Bone marrow (tissue), 2 donors: Measurements from ENCODE around the gene TMCC1.
"Not testable (repeated sequence)": the region's sequence is repeated elsewhere in the genome, so short reads cannot be mapped to it uniquely, and the experiment has no call there.

Experiments
- DNase-seq, 2 donors: peaks; one replicate each; lab custom pipeline; 2025; lab: John Stamatoyannopoulos, UW

TMCC1 gene

DNA sequence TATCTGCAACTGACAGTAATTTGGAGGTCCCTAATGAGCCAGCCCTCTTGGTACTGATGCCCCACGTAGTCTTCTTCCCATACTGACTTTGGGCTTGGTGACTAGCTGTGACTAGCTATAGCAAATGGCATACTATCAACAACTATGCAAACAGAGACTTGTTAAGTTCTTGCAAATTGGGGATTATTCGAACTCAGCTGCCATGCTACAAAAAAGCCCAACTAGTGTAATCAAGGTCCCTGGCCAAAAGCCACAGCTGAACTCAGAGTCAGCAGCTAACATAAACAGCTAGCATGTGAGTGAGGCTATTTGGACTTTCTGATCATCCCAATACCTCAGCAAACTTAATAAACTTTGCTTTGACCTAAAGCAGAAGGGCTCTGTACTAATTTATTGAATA lies 165.8 kb downstream of the TMCC1 start:
- DNase-seq, result no peak

GRCh38 chr3:129723558-129724324 lies 169.8 kb downstream of the TMCC1 start:
- no peak for DNase-seq

DNA sequence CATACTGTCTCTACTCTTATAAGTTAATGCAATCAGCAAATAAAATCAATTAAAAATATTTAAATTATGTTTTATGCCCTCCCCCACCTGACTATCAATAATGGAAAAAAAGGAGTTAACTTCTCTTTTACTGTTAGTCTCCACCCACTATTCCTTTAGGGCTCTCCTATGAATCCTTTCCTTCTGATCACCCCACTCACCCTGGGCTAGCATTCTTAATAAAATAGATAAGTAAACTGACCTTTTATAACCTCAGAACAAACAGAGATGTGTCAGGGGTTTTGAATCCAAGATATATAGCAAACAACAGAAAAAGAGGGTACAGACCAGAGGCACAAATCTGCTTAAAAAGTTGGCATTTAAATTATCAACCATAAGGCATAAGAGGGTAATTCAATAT lies 171.0 kb downstream of the TMCC1 start:
- no peak for DNase-seq

DNA sequence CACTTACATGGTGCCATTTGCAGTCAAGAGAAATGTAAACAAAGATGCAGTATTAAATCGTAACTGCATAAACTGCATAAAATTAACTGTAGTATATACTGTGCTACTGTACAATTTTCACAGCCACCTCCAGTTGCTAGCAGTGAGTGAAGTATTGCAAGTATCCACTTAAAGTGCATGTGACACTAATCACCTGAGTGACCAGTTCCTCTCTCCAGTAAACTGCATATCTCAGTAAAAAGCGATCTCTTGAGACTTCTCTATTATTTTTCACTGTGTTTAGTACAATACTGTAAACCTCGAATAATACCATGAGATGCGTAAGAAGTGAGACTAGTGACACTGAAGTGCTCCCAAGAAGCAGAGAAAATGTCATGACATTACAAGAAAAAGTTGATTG lies 175.3 kb downstream of the TMCC1 start:
- no peak for DNase-seq

DNA sequence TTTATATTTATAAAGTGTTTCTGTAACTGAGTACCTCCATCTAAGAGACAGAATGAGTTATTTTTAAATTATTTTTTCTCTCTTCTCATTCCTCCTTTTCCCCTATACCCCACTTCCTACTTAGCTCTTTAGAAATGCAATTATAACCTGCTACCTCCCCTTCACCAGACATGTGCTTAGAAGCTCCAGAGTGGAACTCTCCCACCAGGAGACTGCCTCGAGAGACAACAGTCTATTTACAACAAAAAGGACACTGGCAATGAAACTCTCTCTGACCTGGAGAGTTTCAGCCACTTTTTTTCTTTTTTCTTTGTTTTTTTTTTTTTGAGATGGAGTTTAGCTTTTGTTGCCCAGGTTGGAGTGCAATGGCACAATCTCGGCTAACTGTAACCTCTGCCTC lies 177.7 kb downstream of the TMCC1 start:
- no peak for DNase-seq

DNA sequence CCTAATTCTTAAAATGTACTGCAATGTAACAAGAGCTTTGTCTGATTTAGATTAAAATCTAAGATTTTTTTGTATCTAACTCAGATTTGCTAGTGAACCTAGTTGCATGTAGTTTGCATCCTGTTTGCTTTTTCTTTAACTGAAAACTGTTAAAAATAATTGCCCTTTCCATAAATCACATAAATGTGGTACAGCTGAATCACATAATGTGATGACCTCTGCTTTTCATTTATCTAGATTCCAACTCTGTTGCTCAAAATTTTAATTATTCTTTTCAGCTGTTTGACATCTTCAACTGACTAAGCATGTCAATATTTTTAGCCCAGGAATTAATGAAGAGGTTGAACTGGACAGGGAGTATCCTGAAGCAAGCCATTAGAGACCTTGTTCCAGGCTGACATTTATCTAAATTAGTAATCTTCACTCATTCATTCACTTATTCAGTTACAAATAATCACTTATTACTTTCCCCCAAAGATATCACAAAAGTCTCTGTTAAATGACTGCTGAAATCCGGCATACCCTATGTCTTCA lies 185.1 kb downstream of the TMCC1 start:
- no peak for DNase-seq

DNA sequence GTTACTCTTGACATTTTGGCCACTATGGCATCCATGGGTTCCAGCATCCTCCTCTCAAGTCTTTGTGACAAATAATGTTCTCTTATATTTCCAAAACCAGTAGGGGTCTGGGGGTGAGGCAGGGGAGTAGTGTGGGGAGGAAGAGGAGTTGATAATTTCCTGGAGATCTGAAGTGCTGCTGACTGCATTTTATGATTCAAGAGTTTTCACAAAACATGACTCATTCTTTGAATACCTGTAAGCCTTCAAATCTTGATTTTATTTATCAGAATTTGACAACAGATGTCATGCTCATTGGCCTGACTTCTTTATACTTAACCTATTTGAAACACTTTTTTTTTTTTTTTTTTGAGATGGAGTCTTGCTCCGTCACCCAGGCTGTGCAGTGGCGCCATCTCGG lies 188.2 kb downstream of the TMCC1 start:
- no peak for DNase-seq

DNA sequence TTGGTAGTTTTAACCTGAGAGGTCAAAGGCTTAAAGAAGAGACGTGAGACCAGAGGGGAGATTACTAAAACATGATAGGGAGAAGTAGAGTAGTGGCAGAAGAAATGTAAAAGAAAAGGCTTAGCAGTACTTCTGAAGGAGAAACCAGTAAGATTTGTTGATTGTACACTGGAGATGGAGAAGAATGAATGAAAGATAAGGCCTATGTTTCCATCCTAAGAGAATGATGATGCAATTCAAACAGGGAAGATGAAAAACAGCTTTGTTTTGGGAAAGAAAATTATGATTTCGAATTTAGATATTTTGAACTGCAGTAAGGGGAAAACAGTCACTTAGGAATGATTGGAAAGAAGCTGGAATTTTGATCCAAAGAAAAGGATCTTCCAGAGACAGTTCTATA lies 189.6 kb downstream of the TMCC1 start:
- DNase-seq, result no peak

GRCh38 chr3:129702934-129703712 lies 190.4 kb downstream of the TMCC1 start:
- DNase-seq, result no peak

DNA sequence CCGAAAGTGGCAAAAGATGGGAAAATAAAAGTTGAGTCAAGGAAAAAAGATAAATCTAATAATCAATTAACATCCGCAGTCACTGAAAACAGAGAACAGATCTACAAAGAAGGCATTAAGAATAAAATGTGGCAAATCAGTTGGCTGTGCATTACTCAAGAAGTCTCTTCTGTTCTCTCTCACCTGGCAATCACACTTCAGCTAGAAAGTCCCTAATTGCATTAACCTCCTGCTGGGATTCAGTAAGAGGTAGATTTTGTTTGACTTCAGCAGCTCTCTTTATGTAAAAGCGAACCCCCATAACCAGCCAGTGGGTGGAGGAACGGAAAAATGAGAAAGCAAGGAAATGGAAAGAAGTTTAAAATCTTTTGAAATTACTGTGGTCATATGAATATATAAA lies 192.3 kb downstream of the TMCC1 start:
- DNase-seq, result no peak

DNA sequence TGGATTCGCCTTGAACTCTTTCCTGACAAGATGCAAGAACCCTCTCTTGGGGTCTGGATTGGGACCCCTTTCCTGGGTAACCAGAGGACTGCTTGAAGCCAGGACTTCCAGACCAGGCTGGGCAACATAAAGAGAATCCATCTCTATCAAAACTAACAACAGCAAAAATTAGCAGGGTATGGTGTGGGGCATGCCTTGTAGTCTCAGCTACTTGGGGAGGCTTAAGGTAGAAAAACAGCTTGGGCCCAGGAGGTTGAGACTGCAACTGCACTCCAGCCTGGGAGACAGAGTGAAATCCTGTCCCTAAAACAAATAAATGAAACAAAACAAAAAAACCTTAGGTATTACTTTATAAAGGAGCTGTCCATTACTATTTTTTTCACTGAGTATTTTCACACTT lies 193.9 kb downstream of the TMCC1 start:
- no peak for DNase-seq

- no peak for DNase-seq
Observed at GRCh38 chr3:129699199-129699598, 194.3 kb downstream of the TMCC1 start.

- no peak for DNase-seq
Observed at GRCh38 chr3:129697229-129697969, 196.1 kb downstream of the TMCC1 start.

GRCh38 chr3:129696430-129696829 lies 197.1 kb downstream of the TMCC1 start:
- DNase-seq, result not testable (repeated sequence)

DNA sequence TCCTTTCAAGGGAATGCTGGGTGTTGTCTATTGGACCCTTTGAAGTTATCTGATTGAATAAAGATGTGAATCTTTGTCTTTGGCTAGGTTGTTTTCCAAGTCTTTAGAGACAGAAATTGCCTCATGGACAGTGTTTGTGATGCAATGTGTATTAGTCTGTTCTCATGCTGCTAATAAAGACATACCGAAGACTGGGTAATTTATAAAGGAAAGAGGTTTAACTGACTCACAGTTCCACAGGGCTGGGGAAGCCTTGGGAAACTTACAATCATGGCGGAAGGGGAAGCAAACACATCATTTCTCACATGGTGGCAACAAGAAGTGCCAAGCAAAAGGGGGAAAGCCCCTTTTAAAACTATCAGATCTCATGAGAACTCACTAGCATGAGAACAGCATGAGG lies 198.3 kb downstream of the TMCC1 start:
- DNase-seq, result no peak

- no peak for DNase-seq
Observed at GRCh38 chr3:129694228-129694627, 199.3 kb downstream of the TMCC1 start.

GRCh38 chr3:129692743-129693142 lies 200.8 kb downstream of the TMCC1 start:
- no peak for DNase-seq

DNA sequence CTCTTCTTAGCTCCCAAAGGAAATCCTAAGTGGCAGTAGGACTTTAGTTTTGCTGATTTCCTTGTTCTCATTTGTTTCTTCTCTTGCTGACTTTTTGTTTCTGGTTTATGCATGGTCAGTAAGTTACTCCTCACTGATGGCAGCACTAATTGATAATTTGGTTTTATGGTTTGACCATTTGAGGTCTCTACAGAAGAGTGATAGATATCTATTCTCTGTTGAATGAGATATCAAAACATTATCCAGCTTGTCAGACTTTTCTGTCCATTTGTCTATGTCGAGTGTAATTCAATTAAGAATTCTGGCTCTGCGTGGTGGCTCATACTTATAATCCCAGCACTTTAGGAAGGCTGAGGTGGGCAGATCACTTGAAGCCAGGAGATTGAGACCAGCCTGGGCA lies 202.5 kb downstream of the TMCC1 start:
- DNase-seq, result no peak

DNA sequence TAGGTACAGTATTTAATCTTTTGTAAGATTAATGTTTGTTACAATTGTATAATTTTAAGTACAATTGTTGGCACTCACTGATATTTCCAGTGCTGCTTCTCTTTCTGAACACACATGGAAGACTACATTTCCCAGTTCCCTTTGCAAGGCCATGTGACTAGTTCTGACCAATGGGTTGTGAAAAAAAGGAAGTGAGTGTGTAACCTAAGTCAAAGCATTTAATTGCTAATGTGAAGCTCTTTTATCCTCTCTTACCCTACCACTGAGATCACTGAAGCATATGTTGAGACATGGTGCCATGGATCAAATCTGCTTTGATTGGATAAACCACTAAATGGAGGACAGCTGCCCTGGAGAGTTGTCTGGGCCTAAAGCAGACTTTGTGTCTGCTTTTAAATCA lies 203.1 kb downstream of the TMCC1 start:
- peak in 1 of 2 donors; percentile 79 for DNase-seq

- no peak for DNase-seq
Observed at GRCh38 chr3:129689036-129689435, 204.5 kb downstream of the TMCC1 start.

DNA sequence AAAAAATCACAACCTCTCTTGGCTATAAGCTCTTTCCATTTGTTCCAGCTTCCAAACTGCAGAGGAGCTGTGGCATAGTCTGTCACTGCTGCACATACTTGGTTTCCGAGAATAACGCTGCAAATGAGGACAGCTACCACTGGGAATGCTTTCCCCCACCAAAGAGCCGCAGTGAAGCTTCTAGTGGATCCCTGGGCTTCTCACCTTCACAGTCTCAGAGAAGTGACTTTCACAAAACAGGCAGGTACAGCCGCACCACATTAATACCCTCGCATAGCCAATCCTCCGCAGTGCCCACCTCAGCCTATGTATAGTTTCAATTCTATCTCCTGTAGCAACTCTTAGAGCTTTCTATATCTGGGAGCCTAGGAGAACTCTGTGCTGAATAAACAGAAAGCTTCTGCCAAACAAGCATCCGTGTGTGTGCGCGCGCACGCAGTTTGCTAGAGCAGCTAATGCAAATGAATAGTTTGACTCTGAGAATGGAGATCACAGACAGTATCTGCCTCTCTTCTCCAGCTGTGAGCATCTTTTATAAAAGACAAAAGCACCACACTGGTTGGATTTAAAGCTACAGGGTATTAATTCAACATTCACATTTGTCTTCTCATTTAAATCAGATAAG lies 205.1 kb downstream of the TMCC1 start:
- DNase-seq, result no peak

- no peak for DNase-seq
Observed at GRCh38 chr3:129687586-129688125, 205.9 kb downstream of the TMCC1 start.
